ENCODE results near the gene ARX. TPM values are rescaled to one million over a fixed set of nuclear protein-coding genes. Genes with fewer than 3 reads are reported as not detected.

Gene ARX
- total and polyA plus RNA-seq, 2 experiments from 2014 or later, result not detected

GRCh38 chrX:24965372-24965771 is 50.4 kb downstream of the ARX start:
- Histone ChIP-seq H3K36me3 (ENCODE audit: low read depth) (no peaks in the 10 kb centered on the region), H4K20me1 (ENCODE audit: insufficient read depth) (no peaks in the 10 kb centered on the region), H3K27ac (no peak overlapping the region), H3K4me1 (ENCODE audit: insufficient read depth) (no peaks in the 10 kb centered on the region), H3K4me2 (ENCODE audit: unreplicated experiment) (no peak overlapping the region), H3F3A (ENCODE audit: insufficient read depth) (no peaks in the 10 kb centered on the region), H3K27me3 (replicated peaks; ENCODE audit: insufficient read depth) (no peaks in the 10 kb centered on the region), H3K9me2 (ENCODE audit: insufficient read depth) (no peaks in the 10 kb centered on the region), H3K9ac (no peak overlapping the region), H3K79me2 (ENCODE audit: insufficient read depth) (no peaks in the 10 kb centered on the region), H2AFZ (no peak overlapping the region), H3K9me3 (ENCODE audit: low read depth) (no peaks in the 10 kb centered on the region), H3K4me3 (no peak overlapping the region)
- no peak for TF ChIP-seq EZH2 (IDR thresholded peaks at IDR 0.05; ENCODE audit: insufficient read depth, poor library complexity, severe bottlenecking)
- no peak for TF ChIP-seq EZH2phosphoT487 (IDR thresholded peaks at IDR 0.05; ENCODE audit: insufficient read depth, low read depth)
- in situ Hi-C loops (cut with MboI), result no loop called here
- 95% methylated on average over 1 of the region's 1 CpG; no CpG with 5 or more reads in 1 of the 2 experiments for WGBS, 2 experiments (ENCODE audit: low coverage in 1 of 2, low lambda C conversion rate in 2 of 2, missing lambda C conversion rate in 2 of 2)
- DNase-seq, result no peak

- H3K36me3 ChIP-seq (ENCODE audit: low read depth), result no peaks in the 10 kb centered on the region
- no peaks in the 10 kb centered on the region for H3K79me2 ChIP-seq (ENCODE audit: insufficient read depth)
- no peaks in the 10 kb centered on the region for H3K9me2 ChIP-seq (ENCODE audit: insufficient read depth)
- DNase-seq, result no peak
- H3K9ac ChIP-seq, result no peak overlapping the region
- H3K9me3 ChIP-seq (ENCODE audit: low read depth), result no peaks in the 10 kb centered on the region
- no peak overlapping the region for H3K4me3 ChIP-seq
- in situ Hi-C loops (cut with MboI), result no loop called here
- no peak for TF ChIP-seq EZH2phosphoT487 (IDR thresholded peaks at IDR 0.05; ENCODE audit: insufficient read depth, low read depth)
- TF ChIP-seq EZH2 (IDR thresholded peaks at IDR 0.05; ENCODE audit: insufficient read depth, poor library complexity, severe bottlenecking), result no peak
- H3K4me2 ChIP-seq (ENCODE audit: unreplicated experiment), result no peak overlapping the region
- H3K4me1 ChIP-seq (ENCODE audit: insufficient read depth), result no peaks in the 10 kb centered on the region
- 57 to 66% methylated on average over 2 of the region's 2 CpGs for WGBS, 2 experiments (ENCODE audit: low coverage in 1 of 2, low lambda C conversion rate in 2 of 2, missing lambda C conversion rate in 2 of 2)
- H3F3A ChIP-seq (ENCODE audit: insufficient read depth), result no peaks in the 10 kb centered on the region
- H4K20me1 ChIP-seq (ENCODE audit: insufficient read depth), result no peaks in the 10 kb centered on the region
- H3K27me3 ChIP-seq (replicated peaks; ENCODE audit: insufficient read depth), result no peaks in the 10 kb centered on the region
- H2AFZ ChIP-seq, result no peak overlapping the region
- no peak overlapping the region for H3K27ac ChIP-seq
These were observed 51.9 kb downstream of the ARX start for GRCh38 chrX:24963823-24964222.

- Histone ChIP-seq H3F3A (ENCODE audit: insufficient read depth) (no peaks in the 10 kb centered on the region), H3K4me2 (ENCODE audit: unreplicated experiment) (no peak overlapping the region), H3K4me1 (ENCODE audit: insufficient read depth) (0 out of 2 replicates have a peak, but pooled peaks cover 1% of the 10 kb centered on the region), H3K9me2 (ENCODE audit: insufficient read depth) (no peaks in the 10 kb centered on the region), H3K4me3 (no peak overlapping the region), H3K79me2 (ENCODE audit: insufficient read depth) (no peaks in the 10 kb centered on the region), H3K9ac (no peak overlapping the region), H3K27me3 (replicated peaks; ENCODE audit: insufficient read depth) (no peaks in the 10 kb centered on the region), H3K9me3 (ENCODE audit: low read depth) (no peaks in the 10 kb centered on the region), H4K20me1 (ENCODE audit: insufficient read depth) (no peaks in the 10 kb centered on the region), H2AFZ (no peak overlapping the region), H3K36me3 (ENCODE audit: low read depth) (no peaks in the 10 kb centered on the region), H3K27ac (no peak overlapping the region)
- no peak for TF ChIP-seq EZH2phosphoT487 (IDR thresholded peaks at IDR 0.05; ENCODE audit: insufficient read depth, low read depth)
- no peak for TF ChIP-seq EZH2 (IDR thresholded peaks at IDR 0.05; ENCODE audit: insufficient read depth, poor library complexity, severe bottlenecking)
- in situ Hi-C loops (cut with MboI), result no loop called here
- 96 to 100% methylated on average over 1 of the region's 1 CpG for WGBS, 2 experiments (ENCODE audit: low coverage in 1 of 2, low lambda C conversion rate in 2 of 2, missing lambda C conversion rate in 2 of 2)
- no peak for DNase-seq
These were observed 54.0 kb downstream of the ARX start for GRCh38 chrX:24961809-24962208.

- Histone ChIP-seq H3K9ac (no peak overlapping the region), H3F3A (ENCODE audit: insufficient read depth) (no peaks in the 10 kb centered on the region), H3K4me1 (ENCODE audit: insufficient read depth) (0 out of 2 replicates have a peak, but pooled peaks cover 4% of the 10 kb centered on the region), H3K36me3 (ENCODE audit: low read depth) (no peaks in the 10 kb centered on the region), H3K27me3 (replicated peaks; ENCODE audit: insufficient read depth) (no peaks in the 10 kb centered on the region), H3K9me3 (ENCODE audit: low read depth) (no peaks in the 10 kb centered on the region), H3K27ac (no peak overlapping the region), H4K20me1 (ENCODE audit: insufficient read depth) (no peaks in the 10 kb centered on the region), H3K4me2 (ENCODE audit: unreplicated experiment) (no peak overlapping the region), H2AFZ (no peak overlapping the region), H3K9me2 (ENCODE audit: insufficient read depth) (no peaks in the 10 kb centered on the region), H3K4me3 (no peak overlapping the region), H3K79me2 (ENCODE audit: insufficient read depth) (no peaks in the 10 kb centered on the region)
- TF ChIP-seq EZH2 (IDR thresholded peaks at IDR 0.05; ENCODE audit: insufficient read depth, poor library complexity, severe bottlenecking) (no peak), EZH2phosphoT487 (IDR thresholded peaks at IDR 0.05; ENCODE audit: insufficient read depth, low read depth) (no peak)
- peak; percentile 23 for DNase-seq
- in situ Hi-C loops (cut with MboI), result no loop called here
These were observed 58.9 kb downstream of the ARX start for GRCh38 chrX:24956828-24957227.

GRCh38 chrX:24955372-24955930 is 60.3 kb downstream of the ARX start:
- no peak for DNase-seq
- H3K4me2 ChIP-seq (ENCODE audit: unreplicated experiment), result no peak overlapping the region
- 96 to 100% methylated on average over 2 of the region's 2 CpGs for WGBS, 2 experiments (ENCODE audit: low coverage in 1 of 2, low lambda C conversion rate in 2 of 2, missing lambda C conversion rate in 2 of 2)

More at GRCh38 chrX:24955372-24955930, 60.3 kb downstream of the ARX start:
- H3K4me3 ChIP-seq, result no peak overlapping the region
- H2AFZ ChIP-seq, result no peak overlapping the region
- H3K9ac ChIP-seq, result no peak overlapping the region
- no peaks in the 10 kb centered on the region for H3F3A ChIP-seq (ENCODE audit: insufficient read depth)
- TF ChIP-seq EZH2 (IDR thresholded peaks at IDR 0.05; ENCODE audit: insufficient read depth, poor library complexity, severe bottlenecking) (no peak), EZH2phosphoT487 (IDR thresholded peaks at IDR 0.05; ENCODE audit: insufficient read depth, low read depth) (no peak)
- H3K9me2 ChIP-seq (ENCODE audit: insufficient read depth), result no peaks in the 10 kb centered on the region
- no peaks in the 10 kb centered on the region for H3K36me3 ChIP-seq (ENCODE audit: low read depth)
- no peaks in the 10 kb centered on the region for H4K20me1 ChIP-seq (ENCODE audit: insufficient read depth)
- 0 out of 2 replicates have a peak, but pooled peaks cover 4% of the 10 kb centered on the region for H3K4me1 ChIP-seq (ENCODE audit: insufficient read depth)
- H3K27ac ChIP-seq, result no peak overlapping the region
- in situ Hi-C loops (cut with MboI), result no loop called here
- no peaks in the 10 kb centered on the region for H3K79me2 ChIP-seq (ENCODE audit: insufficient read depth)
- H3K27me3 ChIP-seq (replicated peaks; ENCODE audit: insufficient read depth), result no peaks in the 10 kb centered on the region
- no peaks in the 10 kb centered on the region for H3K9me3 ChIP-seq (ENCODE audit: low read depth)

All from GM23248 (cell line).